GM12875 (cell line): ENCODE data around the gene KLHL15.

Source experiments
- H3K4me3 ChIP-seq: one replicate; pipeline ENCODE4 v1.5.1; 2011; ENCODE audit warnings: low read depth, low read length, control low read depth
- TF ChIP-seq, protein P1 (sequence below): IDR thresholded peaks from 2 replicates; pipeline ENCODE4 v1.5.1; 2011; ENCODE audit warnings: low read depth, mild to moderate bottlenecking, control low read depth, inconsistent platforms, low read length, moderate library complexity, borderline replicate concordance; ENCODE audit not compliant: insufficient read depth

Gene KLHL15

DNA sequence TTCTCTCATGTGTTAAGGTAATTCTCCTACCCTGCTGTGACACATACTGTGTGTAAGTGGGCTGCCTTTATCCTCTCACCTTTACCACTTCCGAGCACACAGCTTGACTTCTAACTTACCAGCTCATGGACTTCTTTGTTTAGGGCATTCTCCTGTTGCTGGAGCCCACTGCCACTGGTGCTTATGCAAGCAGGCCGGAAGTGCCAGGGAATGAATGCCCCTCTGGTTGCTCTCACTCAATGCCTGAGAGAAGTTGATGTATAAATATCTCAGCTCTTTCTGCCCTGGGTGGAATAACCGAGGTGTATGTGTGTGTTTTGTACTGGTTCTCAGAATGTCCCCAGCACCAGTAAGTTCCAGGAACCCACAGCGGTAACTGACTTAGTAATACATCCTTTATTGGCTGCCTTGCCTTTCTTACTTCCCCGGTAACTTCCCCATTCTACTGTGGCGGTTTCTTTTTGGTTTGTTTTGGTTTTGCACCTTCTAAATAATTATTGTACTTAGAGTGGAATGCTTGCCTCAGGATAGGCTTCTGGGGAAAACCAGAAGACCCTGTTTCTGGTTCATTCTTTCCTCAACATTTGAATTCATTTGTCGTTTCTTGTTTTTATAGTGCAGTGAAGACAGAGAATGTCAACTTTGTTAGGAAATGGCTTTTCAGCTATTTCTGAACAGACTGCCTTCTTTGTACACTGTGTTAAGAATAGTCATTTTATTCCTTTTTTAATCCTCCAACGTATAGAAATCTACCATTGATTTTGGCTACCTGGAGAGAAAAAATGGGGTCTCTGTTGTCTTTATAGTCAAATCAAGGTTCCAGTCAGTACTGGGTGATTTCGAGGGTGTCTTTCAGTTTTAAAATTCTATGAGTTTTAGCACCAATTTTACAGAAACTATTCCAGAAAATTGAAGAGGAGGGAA, 73.7 kb downstream of the KLHL15 start:
- peak overlapping the region; percentile 42 for H3K4me3 ChIP-seq
- TF ChIP-seq, protein P1, sequence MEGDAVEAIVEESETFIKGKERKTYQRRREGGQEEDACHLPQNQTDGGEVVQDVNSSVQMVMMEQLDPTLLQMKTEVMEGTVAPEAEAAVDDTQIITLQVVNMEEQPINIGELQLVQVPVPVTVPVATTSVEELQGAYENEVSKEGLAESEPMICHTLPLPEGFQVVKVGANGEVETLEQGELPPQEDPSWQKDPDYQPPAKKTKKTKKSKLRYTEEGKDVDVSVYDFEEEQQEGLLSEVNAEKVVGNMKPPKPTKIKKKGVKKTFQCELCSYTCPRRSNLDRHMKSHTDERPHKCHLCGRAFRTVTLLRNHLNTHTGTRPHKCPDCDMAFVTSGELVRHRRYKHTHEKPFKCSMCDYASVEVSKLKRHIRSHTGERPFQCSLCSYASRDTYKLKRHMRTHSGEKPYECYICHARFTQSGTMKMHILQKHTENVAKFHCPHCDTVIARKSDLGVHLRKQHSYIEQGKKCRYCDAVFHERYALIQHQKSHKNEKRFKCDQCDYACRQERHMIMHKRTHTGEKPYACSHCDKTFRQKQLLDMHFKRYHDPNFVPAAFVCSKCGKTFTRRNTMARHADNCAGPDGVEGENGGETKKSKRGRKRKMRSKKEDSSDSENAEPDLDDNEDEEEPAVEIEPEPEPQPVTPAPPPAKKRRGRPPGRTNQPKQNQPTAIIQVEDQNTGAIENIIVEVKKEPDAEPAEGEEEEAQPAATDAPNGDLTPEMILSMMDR = no peak

DNA sequence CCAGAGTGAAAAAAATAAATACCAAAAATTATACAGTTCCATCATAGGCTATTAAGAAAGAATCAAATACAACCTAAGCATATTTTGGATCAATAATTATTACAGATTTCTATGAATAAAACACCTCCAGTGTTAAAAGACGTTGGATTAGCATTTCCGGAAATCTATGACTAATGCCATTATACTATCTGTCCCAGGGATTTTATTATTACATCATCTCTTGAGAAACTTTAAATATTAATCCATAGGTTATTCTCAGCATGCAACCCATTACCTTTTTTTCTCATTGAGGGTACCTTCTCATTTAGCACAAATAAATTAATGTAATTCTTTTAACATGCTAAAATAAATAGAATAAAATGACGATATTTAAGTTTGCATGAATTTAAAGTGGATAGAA, 74.6 kb downstream of the KLHL15 start:
- TF ChIP-seq, protein P1 = no peak
- H3K4me3 ChIP-seq = no peak overlapping the region

DNA sequence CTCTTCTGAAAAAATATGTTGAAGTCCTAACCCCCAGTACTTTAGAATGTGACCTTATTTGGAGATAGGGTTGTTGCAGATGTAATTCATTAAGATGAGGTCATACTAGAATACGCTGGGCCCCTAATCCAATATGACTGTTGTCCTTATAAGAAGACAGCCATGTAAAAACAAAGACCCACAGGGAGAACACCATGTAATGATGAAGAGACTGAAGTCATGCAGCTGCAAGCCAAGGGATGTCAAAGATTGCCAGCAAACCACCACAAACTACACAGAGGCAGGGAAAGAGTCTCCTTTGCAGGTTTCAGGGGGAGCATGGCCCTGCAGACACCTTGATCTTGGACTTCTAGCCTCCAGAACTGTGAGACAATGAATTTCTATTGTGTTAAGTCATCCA, 81.8 kb downstream of the KLHL15 start:
- H3K4me3 ChIP-seq = no peak overlapping the region
- TF ChIP-seq, protein P1 = no peak

DNA sequence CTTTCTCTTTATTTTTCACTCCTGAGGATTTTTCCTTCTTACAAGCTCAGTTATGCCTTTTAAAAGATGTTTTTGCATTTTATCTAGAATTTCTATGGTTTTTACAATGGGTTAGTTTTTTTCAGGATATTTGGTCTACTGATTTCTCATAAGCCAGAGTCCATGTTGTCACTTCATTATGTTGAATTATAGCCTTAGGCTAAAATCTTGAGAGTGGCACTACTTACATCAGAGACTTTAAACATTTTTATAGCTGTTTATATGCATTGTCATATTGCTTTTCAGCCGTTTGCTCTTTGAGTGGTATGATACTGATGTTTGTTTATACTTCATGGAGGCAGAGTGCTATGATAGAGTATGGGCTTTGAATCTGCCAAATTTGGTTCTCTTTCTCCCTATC, 82.8 kb downstream of the KLHL15 start:
- no peak overlapping the region for H3K4me3 ChIP-seq
- TF ChIP-seq, protein P1 = no peak

DNA sequence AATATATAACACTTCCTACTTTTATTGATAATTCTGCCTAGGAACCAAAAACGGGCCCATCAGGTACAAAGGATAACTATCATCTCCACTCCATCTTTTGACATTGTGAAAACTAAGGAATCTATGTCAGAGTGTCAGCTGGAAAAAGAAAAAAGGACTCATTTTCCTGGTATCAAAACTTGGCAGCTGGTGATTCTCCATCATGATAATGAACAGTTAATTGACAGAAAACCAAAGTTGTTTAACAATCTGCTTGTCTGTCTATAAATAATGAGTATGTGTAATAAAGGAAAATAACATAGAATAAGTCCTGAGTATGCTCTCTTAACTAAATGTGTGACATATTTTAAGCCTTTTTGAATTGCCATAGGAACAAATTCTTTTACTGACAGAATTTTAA, 87.8 kb downstream of the KLHL15 start:
- no peak overlapping the region for H3K4me3 ChIP-seq
- TF ChIP-seq, protein P1 = no peak

DNA sequence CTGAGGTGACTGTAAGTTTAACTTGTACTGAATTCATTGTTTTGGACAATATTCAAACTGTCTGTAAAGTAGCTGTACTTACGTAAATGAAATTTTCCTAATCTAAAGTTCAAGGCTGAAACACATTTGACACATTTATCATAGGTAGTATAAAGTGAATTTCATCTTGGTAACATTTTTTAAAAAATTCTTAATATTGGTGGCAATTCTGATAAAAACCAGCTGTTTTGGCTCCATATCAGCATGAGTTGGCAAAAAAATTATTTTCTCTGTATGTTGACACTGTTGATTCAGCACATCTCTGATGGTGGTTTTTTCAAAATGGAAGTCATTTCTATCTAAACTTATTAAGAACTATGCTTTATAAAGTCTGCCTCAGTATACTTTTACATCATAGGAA, 88.3 kb downstream of the KLHL15 start:
- TF ChIP-seq, protein P1 = no peak
- no peak overlapping the region for H3K4me3 ChIP-seq

DNA sequence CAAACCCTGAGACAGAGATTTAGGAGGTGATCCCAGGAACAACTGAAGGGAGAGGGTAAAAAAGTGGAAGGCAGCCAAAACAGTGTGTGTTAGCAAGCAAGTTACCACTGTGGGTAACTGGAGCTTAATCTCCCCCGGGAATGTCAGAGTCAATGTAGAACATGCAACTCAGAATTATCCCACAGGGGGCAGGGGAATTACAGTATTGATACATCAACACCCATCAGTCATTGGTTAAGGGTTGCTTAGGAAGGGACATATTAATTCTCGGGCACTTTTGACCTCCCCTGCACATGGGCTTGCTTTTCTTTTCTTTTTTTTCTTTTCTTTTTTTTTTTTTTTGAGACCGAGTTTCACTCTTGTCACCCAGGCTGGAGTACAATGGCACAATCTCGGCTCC, 89.9 kb downstream of the KLHL15 start:
- TF ChIP-seq, protein P1 = no peak
- no peak overlapping the region for H3K4me3 ChIP-seq
